GM23248 (cell line): ENCODE measurements around the gene FOXRED2.

Experiments used
- EZH2 ChIP-seq: fragments of 200-600 bp; sonication (generic); IDR thresholded peaks from 2 replicates; pipeline ENCODE4 v1.6.1; 2018; ENCODE audit warnings: antibody characterized with exemption, mild to moderate bottlenecking; ENCODE audit not compliant: insufficient read depth, poor library complexity, severe bottlenecking
- EZH2phosphoT487 ChIP-seq: fragments of 200-600 bp; sonication (generic); IDR thresholded peaks from 2 replicates; pipeline ENCODE4 v1.6.1; 2018; ENCODE audit warnings: antibody characterized with exemption, moderate library complexity, mild to moderate bottlenecking, low read depth; ENCODE audit not compliant: insufficient read depth

DNA sequence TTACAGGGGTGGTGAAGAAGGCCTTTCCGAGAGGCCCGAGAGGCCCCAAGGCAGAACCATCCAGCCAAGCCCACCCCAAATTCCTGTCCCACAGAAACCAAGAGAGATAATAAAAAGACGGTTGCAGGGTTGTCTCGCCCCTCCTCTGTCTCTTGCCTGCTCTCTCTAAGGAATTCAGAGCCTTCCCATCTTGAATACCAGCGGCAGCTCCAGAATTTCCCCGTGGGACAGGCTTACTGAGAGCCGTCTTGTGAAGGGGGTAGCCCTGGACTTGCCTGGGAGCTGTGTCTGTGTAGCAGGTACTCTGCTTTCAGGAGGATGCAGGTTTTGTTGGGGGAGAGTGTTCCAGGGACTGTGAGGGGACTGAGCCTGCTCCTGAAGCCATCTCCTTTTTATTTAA, 31.7 kb upstream of the FOXRED2 start:
- TF ChIP-seq EZH2phosphoT487 (no peak), EZH2 (no peak)
